Adrenal gland (tissue), 5 donors: ENCODE measurements around the gene FRMD1.

Experiments used
- POLR2A ChIP-seq, 2 donors: fragments of 450-650 bp; IDR thresholded peaks; one replicate each; pipeline ENCODE4 v1.6.1; 2017; ENCODE audit warnings: antibody characterized with exemption in 2 of 2, mild to moderate bottlenecking in 2 of 2, moderate library complexity in 1 of 2
- TF ChIP-seq, protein P1 (sequence below), 6 experiments: fragments of 450-650 bp in 4 of 6; fragments of 200-600 bp in 2 of 6; sonication (generic) in 1 of 6; IDR thresholded peaks; 1 replicate in 5 of 6; 2 replicates in 1 of 6; pipeline versions ENCODE4 v1.5.1 to v1.8.0; 2016 to 2021; ENCODE audit warnings: antibody characterized with exemption in 6 of 6, mild to moderate bottlenecking in 2 of 6, moderate library complexity in 1 of 6
- donor health status: DM: no; HTN: no; CAD: no.

DNA sequence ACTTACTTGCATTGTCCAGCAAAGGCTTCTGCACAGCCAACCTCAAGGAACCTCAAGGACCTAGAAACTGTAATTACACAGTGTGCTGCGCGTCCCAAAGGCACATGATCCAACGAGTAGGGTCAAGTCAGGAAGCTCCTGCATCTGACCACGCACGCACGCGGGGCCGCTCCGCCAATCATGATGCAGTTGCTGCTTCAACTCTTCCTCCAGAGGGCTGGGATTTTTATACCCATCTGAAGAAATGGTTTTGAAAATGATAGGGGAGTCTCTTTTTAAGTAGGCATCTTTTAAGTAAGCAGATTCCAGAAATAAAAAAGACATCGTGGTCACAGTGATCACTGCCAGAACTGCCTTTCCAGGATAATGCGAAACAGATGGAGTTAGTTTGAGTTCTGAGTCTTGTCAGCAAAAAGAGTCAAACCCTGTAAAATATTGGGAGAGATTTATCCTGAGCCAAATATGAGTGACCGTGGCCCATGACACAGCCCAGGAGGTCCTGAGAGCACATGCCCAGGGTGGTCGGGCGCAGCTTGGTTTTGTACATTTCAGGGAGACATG, 47.5 kb downstream of the FRMD1 start:
- TF ChIP-seq, protein P1, sequence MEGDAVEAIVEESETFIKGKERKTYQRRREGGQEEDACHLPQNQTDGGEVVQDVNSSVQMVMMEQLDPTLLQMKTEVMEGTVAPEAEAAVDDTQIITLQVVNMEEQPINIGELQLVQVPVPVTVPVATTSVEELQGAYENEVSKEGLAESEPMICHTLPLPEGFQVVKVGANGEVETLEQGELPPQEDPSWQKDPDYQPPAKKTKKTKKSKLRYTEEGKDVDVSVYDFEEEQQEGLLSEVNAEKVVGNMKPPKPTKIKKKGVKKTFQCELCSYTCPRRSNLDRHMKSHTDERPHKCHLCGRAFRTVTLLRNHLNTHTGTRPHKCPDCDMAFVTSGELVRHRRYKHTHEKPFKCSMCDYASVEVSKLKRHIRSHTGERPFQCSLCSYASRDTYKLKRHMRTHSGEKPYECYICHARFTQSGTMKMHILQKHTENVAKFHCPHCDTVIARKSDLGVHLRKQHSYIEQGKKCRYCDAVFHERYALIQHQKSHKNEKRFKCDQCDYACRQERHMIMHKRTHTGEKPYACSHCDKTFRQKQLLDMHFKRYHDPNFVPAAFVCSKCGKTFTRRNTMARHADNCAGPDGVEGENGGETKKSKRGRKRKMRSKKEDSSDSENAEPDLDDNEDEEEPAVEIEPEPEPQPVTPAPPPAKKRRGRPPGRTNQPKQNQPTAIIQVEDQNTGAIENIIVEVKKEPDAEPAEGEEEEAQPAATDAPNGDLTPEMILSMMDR (IDR thresholded peaks at IDR 0.05), result no peak
- TF ChIP-seq POLR2A (IDR thresholded peaks at IDR 0.05), result no peak
